GM18909 (cell line): Measurements from ENCODE around the gene OR52N2.

Source experiments
- ATAC-seq: cut with Tn5 transposase; IDR thresholded peaks from one replicate; pipeline ENCODE4 v1.9.1; 2021; ENCODE audit warnings: mild to moderate bottlenecking; ENCODE audit not compliant: unreplicated experiment, poor library complexity

Gene OR52N2

GRCh38 chr11:5808500-5809121 lies at the start of gene OR52N2:
Gene OR52N2, plus strand, starts transcription at chr11:5808924. Its CDS starts 11,412 bp downstream, at chr11:5820336.
- peak; percentile 94 for ATAC-seq

GRCh38 chr11:5767056-5767455 lies 41.7 kb upstream of the OR52N2 start:
- ATAC-seq, result no peak

- ATAC-seq, result no peak
Measured at GRCh38 chr11:5783255-5783654, 25.5 kb upstream of the OR52N2 start, which contains the start of gene OR52N5. Gene OR52N5, minus strand, starts transcription at chr11:5783355. Its CDS starts 4,721 bp downstream, at chr11:5778634.

GRCh38 chr11:5791165-5791564 lies 17.6 kb upstream of the OR52N2 start, which contains the start of gene OR52N1:
Gene OR52N1, minus strand, starts transcription at chr11:5791265. Its CDS starts 2,449 bp downstream, at chr11:5788816.
- ATAC-seq, result no peak

- no peak for ATAC-seq
Measured at GRCh38 chr11:5796541-5796940, 12.2 kb upstream of the OR52N2 start.

- no peak for ATAC-seq
Measured at GRCh38 chr11:5803982-5804381, 4.7 kb upstream of the OR52N2 start.

- no peak for ATAC-seq
Measured at GRCh38 chr11:5807580-5807979, 1.1 kb upstream of the OR52N2 start.

- ATAC-seq, result peak; percentile 42
Measured at GRCh38 chr11:5809122-5809519, 397 bp downstream of the OR52N2 start.

- ATAC-seq, result no peak
Measured at GRCh38 chr11:5809905-5810795, 1.4 kb downstream of the OR52N2 start.

GRCh38 chr11:5815534-5815933 lies 6.8 kb downstream of the OR52N2 start:
- ATAC-seq, result peak; percentile 43

- ATAC-seq, result no peak
Measured at GRCh38 chr11:5818245-5818886, 9.6 kb downstream of the OR52N2 start.

GRCh38 chr11:5831196-5831829 lies 22.6 kb downstream of the OR52N2 start:
- no peak for ATAC-seq

GRCh38 chr11:5833446-5833845 lies 24.7 kb downstream of the OR52N2 start:
- ATAC-seq, result no peak

- no peak for ATAC-seq
Measured at GRCh38 chr11:5837695-5838094, 29.0 kb downstream of the OR52N2 start.

GRCh38 chr11:5841797-5842196 lies 33.1 kb downstream of the OR52N2 start, which contains the start of gene OR52E6:
Gene OR52E6, minus strand, starts transcription at chr11:5841897. Its CDS starts 0 bp downstream, at chr11:5841897.
- no peak for ATAC-seq

- no peak for ATAC-seq
Measured at GRCh38 chr11:5846701-5847100, 38.0 kb downstream of the OR52N2 start.

GRCh38 chr11:5847711-5848110 lies 39.0 kb downstream of the OR52N2 start:
- ATAC-seq, result no peak

- ATAC-seq, result no peak
Measured at GRCh38 chr11:5851002-5851401, 42.3 kb downstream of the OR52N2 start.

- no peak for ATAC-seq
Measured at GRCh38 chr11:5857590-5857989, 48.9 kb downstream of the OR52N2 start, which contains the start of gene OR52E8. Gene OR52E8, minus strand, starts transcription at chr11:5857690. Its CDS starts 0 bp downstream, at chr11:5857690.

GRCh38 chr11:5865826-5866225 lies 57.1 kb downstream of the OR52N2 start:
- ATAC-seq, result no peak
